GM19452 (cell line): ENCODE results near the gene DUSP19.

ENCODE experiments used
- ATAC-seq: cut with Tn5 transposase; IDR thresholded peaks from one replicate; pipeline ENCODE4 v1.9.1; 2021; ENCODE audit not compliant: unreplicated experiment

DUSP19 gene

DNA sequence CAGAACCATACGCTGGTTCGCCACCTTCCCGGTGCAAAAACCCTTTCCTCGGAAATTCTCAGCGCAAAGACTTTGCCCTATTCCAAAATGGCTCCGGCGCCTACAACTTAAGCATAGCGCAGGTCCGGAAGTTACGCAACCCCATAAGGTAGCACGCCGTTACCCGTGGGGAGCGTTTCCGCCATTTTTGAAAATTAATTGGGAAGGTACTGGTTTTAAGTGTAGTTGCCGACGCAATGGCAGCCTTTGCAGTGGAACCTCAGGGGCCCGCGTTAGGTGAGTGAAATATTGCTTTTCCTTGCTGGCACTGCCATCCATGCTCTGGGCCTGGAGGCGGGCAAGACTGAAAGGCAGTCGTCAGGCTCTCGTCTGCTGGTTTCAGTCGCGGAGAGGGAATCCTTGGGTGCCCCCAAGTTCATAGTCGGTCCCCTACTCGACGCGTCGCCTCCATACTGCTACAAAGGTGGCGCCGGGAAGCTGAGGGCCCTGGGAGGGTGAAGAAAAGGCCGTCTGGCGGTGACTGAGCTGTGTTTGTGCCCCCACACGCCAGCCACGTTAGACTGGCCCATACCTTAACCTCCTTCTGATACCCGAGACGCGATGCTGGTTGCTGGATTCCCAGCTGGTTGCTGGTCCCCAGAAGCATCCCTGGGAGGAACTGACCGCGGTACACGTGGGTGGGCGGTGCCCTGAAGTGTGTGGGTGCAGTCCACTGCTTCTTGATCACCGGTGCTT is 45.8 kb downstream of the DUSP19 start, which contains the start of gene NUP35:
TSS of gene NUP35 (plus strand) at position 222 of the 735 bp plus-strand sequence. CDS start at position 237, 15 bp downstream.
- peak; percentile 85 for ATAC-seq

DNA sequence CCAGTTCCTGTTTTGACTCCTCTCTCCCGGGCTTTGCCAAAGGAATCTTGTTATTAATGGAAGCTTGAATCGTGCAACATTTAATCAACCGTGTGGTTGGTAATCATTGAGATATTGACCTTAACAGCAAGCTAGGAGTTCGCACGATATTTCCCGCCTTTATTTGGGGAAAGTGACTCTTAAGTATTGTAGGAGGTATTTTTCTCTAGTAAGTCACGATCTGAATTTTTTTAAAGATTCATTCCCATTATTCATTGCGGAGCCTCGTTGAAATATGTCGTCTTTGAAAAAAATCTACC is 46.4 kb downstream of the DUSP19 start:
- ATAC-seq: peak; percentile 1

DNA sequence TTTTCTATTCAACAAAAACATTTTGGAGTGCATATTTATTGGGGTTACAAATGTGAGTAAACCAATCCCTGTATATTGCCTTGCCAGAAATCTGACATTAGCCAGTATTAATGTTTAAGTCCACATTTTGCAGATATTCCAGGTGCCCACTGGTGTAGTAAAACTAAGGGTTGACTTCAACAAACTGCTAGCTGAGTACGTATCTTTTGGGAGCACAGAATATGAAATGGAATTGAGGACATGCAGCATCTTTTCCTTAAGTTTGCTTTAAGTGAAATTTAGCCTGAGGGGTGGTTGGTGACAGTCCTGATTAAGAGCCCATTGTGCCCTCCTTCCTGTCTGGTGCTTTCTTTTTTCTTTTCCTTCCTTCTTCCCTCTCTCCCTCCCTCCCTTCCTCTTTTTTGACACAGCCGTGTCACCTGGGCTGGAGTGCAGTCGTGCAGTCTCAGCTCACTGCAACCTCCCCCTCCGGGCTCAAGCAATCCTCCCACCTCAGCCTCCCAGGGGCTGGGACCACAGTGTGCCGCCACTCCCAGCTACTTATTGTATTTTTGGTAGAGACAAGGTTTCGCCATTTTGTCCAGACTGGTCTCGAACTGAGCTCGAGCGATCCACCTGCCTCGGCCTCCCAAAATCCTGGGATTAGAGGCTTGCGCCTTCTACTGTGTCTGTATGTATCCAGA is 47.3 kb downstream of the DUSP19 start:
- no peak for ATAC-seq

DNA sequence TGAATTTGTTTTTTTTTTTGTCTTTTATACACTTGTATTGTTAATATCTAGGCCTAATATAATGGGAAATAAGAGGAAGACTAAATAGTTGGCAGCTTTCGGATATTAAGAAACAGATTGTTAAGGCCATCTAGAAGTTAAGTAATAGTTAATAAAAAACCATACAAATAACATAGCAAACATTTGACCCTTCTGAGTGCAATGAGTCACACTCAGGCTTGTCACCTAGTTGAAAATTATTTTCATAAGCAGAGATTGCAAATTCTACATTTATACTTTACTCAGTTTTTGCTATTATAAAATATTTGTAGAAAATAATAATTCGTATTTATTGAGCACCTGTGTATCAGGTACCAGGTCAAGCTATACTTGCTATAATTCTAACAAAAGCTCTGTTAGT is 48.1 kb downstream of the DUSP19 start:
- no peak for ATAC-seq

DNA sequence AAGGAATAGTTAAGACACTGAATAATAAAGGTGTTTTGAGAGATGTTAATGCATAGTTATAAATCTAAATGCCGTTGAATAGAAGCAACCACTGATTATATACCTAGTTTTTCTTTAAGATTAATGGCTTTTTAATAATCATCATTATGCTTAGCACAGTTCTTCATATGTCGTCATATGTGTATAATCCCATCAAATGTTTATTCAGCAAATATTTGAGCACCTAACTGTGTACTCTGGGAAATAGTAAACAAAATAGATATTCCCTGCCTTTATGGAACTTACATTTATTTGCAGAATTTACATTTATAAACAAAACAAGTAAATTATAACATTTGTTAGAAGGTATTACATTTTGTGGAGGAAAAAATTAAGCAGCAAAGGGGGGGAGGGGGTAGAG is 55.5 kb downstream of the DUSP19 start:
- ATAC-seq: no peak

DNA sequence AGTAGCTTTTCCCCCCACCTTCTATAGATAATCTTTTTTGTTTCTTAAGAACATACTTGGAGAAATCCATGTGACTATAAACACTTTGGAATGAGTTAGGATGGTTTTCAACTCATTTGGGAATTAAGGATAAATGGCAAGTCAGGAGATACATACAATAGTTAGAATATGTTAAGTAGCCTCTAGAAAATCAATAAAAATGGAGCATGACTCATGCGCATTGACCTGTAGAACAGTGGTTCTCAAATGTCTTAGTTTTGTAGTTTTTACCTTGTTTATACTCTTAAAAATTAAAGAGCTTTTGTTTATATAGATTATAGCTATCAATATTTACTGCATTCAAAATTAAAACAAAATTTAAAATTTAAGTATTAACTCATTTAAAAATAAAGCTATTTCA is 70.4 kb downstream of the DUSP19 start:
- ATAC-seq: no peak

DNA sequence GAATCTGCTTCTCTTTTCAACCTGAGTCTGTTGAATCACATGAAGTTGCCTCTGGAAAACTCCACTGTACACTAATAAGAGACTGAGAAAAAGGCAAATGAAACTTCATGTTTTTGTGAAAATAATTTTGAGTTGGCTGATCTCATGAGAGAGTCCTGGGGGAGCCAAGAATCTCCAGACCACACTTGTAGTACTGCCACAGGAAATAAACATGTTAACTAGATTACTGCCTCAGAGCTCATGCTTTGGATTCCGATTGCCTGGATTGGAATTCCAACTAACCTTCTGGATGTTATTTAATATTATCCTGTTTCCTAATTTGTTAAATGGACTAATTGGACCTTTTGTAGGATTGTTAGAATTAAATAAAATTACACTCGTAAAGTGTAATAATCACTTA is 70.9 kb downstream of the DUSP19 start:
- ATAC-seq: no peak
